Kidney (tissue), 14 donors: Measurements from ENCODE around the gene KRTAP10-3. TPM values are rescaled to one million over a fixed set of nuclear protein-coding genes. Genes with fewer than 3 reads are reported as not detected.

Source experiments
- DNase-seq, 5 donors: peaks; one replicate each; pipeline ENCODE4 v3.0.0-alpha.2; 2013 to 2020
- FAIRE-seq: peaks from 2 replicates; lab custom pipeline; 2012; peaks lifted over from hg19 to GRCh38; lab: Jason Lieb, UNC
- H3K27ac ChIP-seq, 2 donors: one replicate each; pipeline ENCODE4 v1.7.0; 2013; ENCODE audit warnings: low read depth in 2 of 2, low read length in 2 of 2, inconsistent platforms in 1 of 2
- H3K27me3 ChIP-seq: one replicate; pipeline ENCODE4 v1.7.1; 2013; ENCODE audit warnings: low read length, inconsistent platforms; ENCODE audit not compliant: control insufficient read depth, insufficient read depth
- H3K36me3 ChIP-seq, 3 donors: one replicate each; pipeline versions ENCODE4 v1.7.0 to v1.7.1; 2013; ENCODE audit warnings: low read length in 3 of 3, control low read depth in 1 of 3, inconsistent platforms in 1 of 3; ENCODE audit not compliant: insufficient read depth in 3 of 3, control insufficient read depth in 2 of 3
- H3K4me1 ChIP-seq, 3 donors: one replicate each; pipeline versions ENCODE4 v1.7.0 to v1.7.1; 2013; ENCODE audit warnings: low read length in 3 of 3, inconsistent platforms in 1 of 3, low read depth in 1 of 3; ENCODE audit not compliant: control insufficient read depth in 2 of 3, insufficient read depth in 2 of 3
- H3K4me3 ChIP-seq, 3 donors: one replicate each; pipeline versions ENCODE4 v1.7.0 to v1.8.1; 2013; ENCODE audit warnings: low read length in 3 of 3, control low read depth in 1 of 3, inconsistent platforms in 1 of 3
- H3K9ac ChIP-seq, 3 donors: one replicate each; pipeline versions ENCODE4 v1.7.0 to v1.7.1; 2013; ENCODE audit warnings: low read length in 3 of 3, control low read depth in 1 of 3, inconsistent platforms in 1 of 3
- H3K9me3 ChIP-seq, 3 donors: one replicate each; pipeline versions ENCODE4 v1.7.0 to v1.7.1; 2013; ENCODE audit warnings: low read length in 3 of 3, control low read depth in 1 of 3, inconsistent platforms in 1 of 3; ENCODE audit not compliant: control insufficient read depth in 2 of 3, insufficient read depth in 1 of 3
- CTCF ChIP-seq: IDR thresholded peaks from 3 replicates; pipeline ENCODE4 v1.5.1; 2012; ENCODE audit warnings: mild to moderate bottlenecking, moderate library complexity, borderline replicate concordance; ENCODE audit not compliant: insufficient read depth; ENCODE audit errors: extremely low read depth
- intact Hi-C: fragments of 100-400 bp; cut with DNase I; formaldehyde crosslinking; loops from one replicate; pipeline ENCODE4 v1.11.1; 2022
- polyA plus RNA-seq: library from polyadenylated mRNA; stranded (reverse); fragments of 350-450 nt; fragmentation: Illumina TruSeq; extraction: RNeasy Lipid Tissue Mini Kit (QIAGEN cat#74804); gene quantifications from one replicate; pipeline ENCODE4 v1.2.3, GENCODE V29; 2014; ENCODE audit warnings: low read depth, low replicate concordance; ENCODE audit not compliant: insufficient read depth
- total RNA-seq: library from RNA; stranded (reverse); fragmentation: NEBNext Ultra II Directional; extraction: Animal tissue kit (Norgen Biotek cat#: 25700); gene quantifications from one replicate; pipeline ENCODE4 v1.2.1, GENCODE V29; 2021
- donor health status: control.
- donor health status: control.
- donor health status: control.
- donor health status: control.
- donor health status: control.
- donor health status: DM: yes; HTN: yes; CAD: no.
- donor health status: Normal renal cell carcinoma (clear cell type).

The KRTAP10-3 gene
- total and polyA plus RNA-seq, 2 donors from 2014 or later, result not detected

DNA sequence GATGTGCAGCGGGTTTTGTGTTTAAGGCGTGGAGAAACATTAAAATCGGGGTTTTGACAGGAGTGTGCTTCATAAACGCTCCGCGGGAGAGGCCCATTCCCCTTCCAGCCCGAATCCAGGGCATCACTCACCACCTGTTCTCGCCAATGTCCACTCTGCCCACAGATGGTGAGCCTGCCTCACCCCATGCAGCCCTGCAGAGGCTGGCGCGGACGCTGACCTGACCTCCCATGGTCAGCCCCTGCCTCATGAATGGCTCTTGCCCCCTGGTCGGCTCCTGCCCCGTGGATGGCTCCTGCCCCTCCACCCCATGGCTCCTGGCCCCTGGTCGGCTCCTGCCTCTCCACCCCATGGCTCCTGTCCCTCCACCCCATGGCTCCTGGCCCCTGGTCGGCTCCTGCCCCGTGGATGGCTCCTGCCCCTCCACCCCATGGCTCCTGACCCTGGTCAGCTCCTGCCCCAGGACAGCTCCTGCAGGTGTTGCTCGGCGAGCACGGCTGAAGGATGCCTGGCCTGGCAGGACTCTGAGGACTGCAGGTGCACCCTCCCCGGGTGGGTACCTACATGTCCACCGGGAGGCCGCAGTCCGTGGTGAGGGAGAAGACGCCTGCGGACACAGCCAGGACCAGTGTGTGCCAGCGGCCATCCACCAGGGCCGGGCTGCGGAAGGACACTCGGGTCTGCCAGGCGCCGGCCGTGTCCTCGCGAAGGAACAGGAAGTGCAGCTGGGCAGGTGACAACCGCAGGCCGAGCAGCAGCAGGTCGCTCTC lies 25.3 kb downstream of the KRTAP10-3 start:
- Histone ChIP-seq H3K36me3 (no peaks in the 10 kb centered on the region), H3K27me3 (no peaks in the 10 kb centered on the region), H3K27ac (no peak overlapping the region), H3K9ac (no peak overlapping the region), H3K4me3 (no peak overlapping the region), H3K4me1 (no peaks in the 10 kb centered on the region), H3K9me3 (no peaks in the 10 kb centered on the region)
- no peak for TF ChIP-seq CTCF
- DNase-seq (peak in 2 of 5 donors; percentile 22 to 69), FAIRE-seq (no peak)
- intact Hi-C loops, result no loop called here

DNA sequence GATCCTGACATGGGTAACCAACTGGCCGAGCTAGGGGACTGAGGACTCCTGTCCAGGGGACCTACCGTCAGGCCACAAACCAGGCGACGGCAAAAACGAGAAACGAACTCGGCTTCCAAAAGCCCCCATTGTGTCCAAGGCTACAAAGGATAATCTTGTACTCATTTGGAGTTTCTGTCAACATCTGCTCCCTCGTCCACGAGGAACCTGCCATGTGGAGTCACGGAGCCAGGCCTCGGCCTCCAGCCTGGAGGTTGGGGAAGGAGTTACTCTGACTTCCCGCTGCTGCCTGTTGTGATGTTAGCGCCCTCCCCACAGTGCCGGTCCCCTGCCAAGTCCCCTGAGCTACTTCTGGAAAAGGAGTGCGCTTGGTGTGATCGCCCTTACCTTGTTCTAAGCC lies 25.9 kb downstream of the KRTAP10-3 start:
- no peak overlapping the region for H3K9ac ChIP-seq
- TF ChIP-seq CTCF, result no peak
- no peak for FAIRE-seq
- intact Hi-C loops, result no loop called here
- no peaks in the 10 kb centered on the region for H3K4me1 ChIP-seq
- no peaks in the 10 kb centered on the region for H3K27me3 ChIP-seq
- DNase-seq, result peak in 1 of 5 donors; percentile 24
- H3K4me3 ChIP-seq, result no peak overlapping the region
- no peaks in the 10 kb centered on the region for H3K9me3 ChIP-seq
- H3K27ac ChIP-seq, result no peak overlapping the region
- no peaks in the 10 kb centered on the region for H3K36me3 ChIP-seq

- Histone ChIP-seq H3K27ac (no peak overlapping the region), H3K36me3 (no peaks in the 10 kb centered on the region), H3K4me3 (no peak overlapping the region), H3K27me3 (no peaks in the 10 kb centered on the region), H3K4me1 (no peaks in the 10 kb centered on the region), H3K9ac (no peak overlapping the region), H3K9me3 (no peaks in the 10 kb centered on the region)
- TF ChIP-seq CTCF, result no peak
- DNase-seq (peak in 3 of 5 donors; percentile 30 to 66 (median 43)), FAIRE-seq (no peak)
- intact Hi-C loops, result no loop called here
Observed at GRCh38 chr21:44531606-44532564, 26.7 kb downstream of the KRTAP10-3 start.
